Tibial nerve (tissue), 4 donors: ENCODE measurements around the gene IP6K2.
A peak's percentile ranks its signal among the peaks of the same experiment; 100 is the strongest.

Source experiments
- EP300 ChIP-seq, 2 donors: sonication (generic); formaldehyde crosslinking; IDR thresholded peaks; one replicate each; pipeline ENCODE4 v1.6.1; 2017; ENCODE audit warnings: antibody characterized with exemption in 2 of 2, mild to moderate bottlenecking in 1 of 2
- POLR2A ChIP-seq, 2 donors: fragments of 450-650 bp; IDR thresholded peaks; one replicate each; pipeline ENCODE4 v1.6.1; 2017; ENCODE audit warnings: antibody characterized with exemption in 2 of 2, mild to moderate bottlenecking in 2 of 2, moderate library complexity in 2 of 2
- TF ChIP-seq, protein P1 (sequence below), 5 experiments: fragments of 200-600 bp in 3 of 5; fragments of 450-650 bp in 2 of 5; sonication (generic) in 3 of 5; IDR thresholded peaks; one replicate each; pipeline ENCODE4 v1.5.1; 2016 to 2019; ENCODE audit warnings: antibody characterized with exemption in 5 of 5, mild to moderate bottlenecking in 3 of 5, moderate library complexity in 2 of 5

DNA sequence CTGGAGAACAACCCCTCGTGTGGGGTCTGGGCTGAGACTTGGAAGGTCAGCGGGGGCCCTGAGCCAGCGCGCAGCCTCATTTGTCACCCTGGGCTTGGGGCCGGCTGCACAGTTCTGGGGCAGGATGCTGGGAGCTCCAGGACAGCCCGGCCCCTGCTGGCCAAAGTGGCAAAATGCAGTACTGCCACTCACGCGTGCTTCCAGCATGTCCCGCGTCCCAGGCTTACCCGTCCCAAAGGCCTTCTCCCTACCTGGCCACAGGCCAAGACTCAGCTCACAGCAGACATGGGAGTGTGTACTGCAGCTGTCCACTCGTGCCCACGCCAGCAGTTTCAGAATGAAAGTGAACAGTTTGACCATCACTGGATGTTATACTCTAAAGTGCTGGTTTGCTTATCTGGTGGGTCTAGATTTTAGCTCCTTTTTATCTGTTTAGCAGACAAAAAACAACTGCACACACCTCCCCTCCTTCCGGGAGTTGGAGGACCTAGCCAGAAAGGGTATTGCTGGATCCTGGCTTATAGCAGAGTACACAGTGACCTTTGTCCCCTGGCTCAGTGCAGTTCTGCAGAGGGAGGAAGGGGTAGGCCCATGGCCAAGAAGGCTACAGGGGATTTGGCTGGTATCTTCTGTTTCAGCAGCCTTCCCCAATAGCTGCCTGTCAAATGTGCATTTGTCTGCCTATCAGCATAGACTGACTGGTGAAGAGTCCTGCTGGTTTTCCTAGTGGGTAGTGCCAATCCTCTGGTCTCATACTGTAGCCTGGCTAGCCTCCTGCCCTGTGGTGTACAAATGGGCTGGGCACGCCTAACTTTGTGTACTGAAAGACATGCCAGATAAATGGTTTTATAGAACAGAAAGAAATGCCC is 23.2 kb upstream of the IP6K2 start:
- TF ChIP-seq, protein P1, sequence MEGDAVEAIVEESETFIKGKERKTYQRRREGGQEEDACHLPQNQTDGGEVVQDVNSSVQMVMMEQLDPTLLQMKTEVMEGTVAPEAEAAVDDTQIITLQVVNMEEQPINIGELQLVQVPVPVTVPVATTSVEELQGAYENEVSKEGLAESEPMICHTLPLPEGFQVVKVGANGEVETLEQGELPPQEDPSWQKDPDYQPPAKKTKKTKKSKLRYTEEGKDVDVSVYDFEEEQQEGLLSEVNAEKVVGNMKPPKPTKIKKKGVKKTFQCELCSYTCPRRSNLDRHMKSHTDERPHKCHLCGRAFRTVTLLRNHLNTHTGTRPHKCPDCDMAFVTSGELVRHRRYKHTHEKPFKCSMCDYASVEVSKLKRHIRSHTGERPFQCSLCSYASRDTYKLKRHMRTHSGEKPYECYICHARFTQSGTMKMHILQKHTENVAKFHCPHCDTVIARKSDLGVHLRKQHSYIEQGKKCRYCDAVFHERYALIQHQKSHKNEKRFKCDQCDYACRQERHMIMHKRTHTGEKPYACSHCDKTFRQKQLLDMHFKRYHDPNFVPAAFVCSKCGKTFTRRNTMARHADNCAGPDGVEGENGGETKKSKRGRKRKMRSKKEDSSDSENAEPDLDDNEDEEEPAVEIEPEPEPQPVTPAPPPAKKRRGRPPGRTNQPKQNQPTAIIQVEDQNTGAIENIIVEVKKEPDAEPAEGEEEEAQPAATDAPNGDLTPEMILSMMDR (IDR thresholded peaks at IDR 0.05) = peak; percentile 84 to 95 (median 92)
- peak; percentile 31 to 69 for TF ChIP-seq EP300 (IDR thresholded peaks at IDR 0.05)
- peak in 1 of 2 donors; percentile 8 for TF ChIP-seq POLR2A (IDR thresholded peaks at IDR 0.05)
